ENCODE results near the gene TRABD2A. TPM values are rescaled to one million over a fixed set of nuclear protein-coding genes. Genes with fewer than 3 reads are reported as not detected.

Gene TRABD2A
- total and polyA plus RNA-seq, 9 of the 15 experiments (the other 6 are each of a cell fraction or from before 2014, with no cell fraction given), result 0.07 to 0.45 (median 0.25) TPM

DNA sequence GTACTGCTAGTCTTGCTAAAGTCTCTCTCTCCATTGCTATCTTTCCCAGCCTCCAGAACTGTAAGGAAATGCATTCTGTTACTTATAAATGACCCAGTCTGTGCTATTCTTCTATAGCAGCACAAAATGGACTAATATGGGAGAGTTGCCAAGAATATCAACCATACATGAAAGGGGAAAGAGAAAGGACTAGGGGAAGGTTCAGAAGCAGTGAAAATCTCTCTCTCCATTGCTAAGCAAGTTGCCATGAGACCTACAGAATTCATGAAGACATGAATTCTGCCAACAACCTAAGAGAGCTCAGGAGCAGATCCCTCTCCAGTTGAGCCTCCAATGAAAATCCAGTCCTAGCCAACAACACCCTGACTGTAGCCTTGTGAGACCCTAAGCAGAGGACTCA, 3.6 kb upstream of the TRABD2A start:
- Histone ChIP-seq H3K4me1 (replicated peaks in 1 of 2; ENCODE audit: control insufficient read depth in 2 of 2, insufficient read depth in 2 of 2, low read length in 2 of 2) (peaks cover 8 to 19% of the 10 kb centered on the region in 2 experiments; a peak in 4 of 5 replicates), H3K36me3 (ENCODE audit: control insufficient read depth, insufficient read depth, low read length) (no peaks in the 10 kb centered on the region), H3K4me2 (ENCODE audit: insufficient read depth, low read length) (no peak overlapping the region), H3K79me2 (ENCODE audit: control insufficient read depth, insufficient read depth, low read length) (no peaks in the 10 kb centered on the region), H4K20me1 (replicated peaks; ENCODE audit: control insufficient read depth, insufficient read depth, low read length) (no peaks in the 10 kb centered on the region), H3K9me3 (replicated peaks; ENCODE audit: control insufficient read depth, insufficient read depth, low read depth, low read length) (no peaks in the 10 kb centered on the region), H3K27me3 (ENCODE audit: control insufficient read depth in 2 of 2, insufficient read depth in 2 of 2, low read length in 2 of 2) (peaks cover 29% of the 10 kb centered on the region in 2 experiments), H3K9me1 (ENCODE audit: control insufficient read depth, insufficient read depth, low read length) (no peaks in the 10 kb centered on the region), H3K27ac (ENCODE audit: extremely low read depth, low read depth, low read length) (no peak overlapping the region), H3K4me3 (no peak overlapping the region), H3K9ac (ENCODE audit: insufficient read depth in 1 of 2, low read depth in 2 of 2, low read length in 2 of 2) (no peak overlapping the region), H2AFZ (ENCODE audit: low read depth, low read length) (no peak overlapping the region)
- ATAC-seq, result no peak
- FAIRE-seq, result no peak
- intact Hi-C loops (cut with micrococcal nuclease), result loop anchor here (5.0 kb wide), 1 partner anchor 387 kb away; no protein-coding TSS in a partner anchor
- no TSS peak for BruUV-seq (replicated peaks)
- in situ Hi-C loops (cut with MboI), result no loop called here
- CTCF ChIA-PET (ENCODE audit: low intra/inter-chr PET ratio), result no interaction called here
- TF ChIP-seq SIN3B (IDR thresholded peaks at IDR 0.05; ENCODE audit: low read depth), result no peak
- no peak for TF ChIP-seq ZNF561 (CRISPR knock-in tag; conservative IDR thresholded peaks at IDR 0.05)
- TF ChIP-seq DACH1 (IDR thresholded peaks at IDR 0.05; ENCODE audit: partially characterized antibody), result no peak
- no peak for TF ChIP-seq E2F1 (CRISPR knock-in tag; IDR thresholded peaks at IDR 0.05)
- no peak for TF ChIP-seq CHD4 (IDR thresholded peaks at IDR 0.05; ENCODE audit: insufficient read depth, insufficient replicate concordance, low read depth, low read length, poor library complexity, severe bottlenecking)
- TF ChIP-seq ZNF583 (CRISPR knock-in tag; IDR thresholded peaks at IDR 0.05), result no peak
- POLR2A ChIA-PET, result interaction anchor here (0.7 kb wide), 1 partner anchor 278 kb away, joined by 3 read pairs; no protein-coding TSS in a partner anchor
- DNase-seq (ENCODE audit: extremely low read depth in 1 of 4, low spot score in 3 of 4), result no peak
